HG02938 (cell line): Measurements from ENCODE around the gene MEOX1.
"Not testable (repeated sequence)": the region's sequence is repeated elsewhere in the genome, so short reads cannot be mapped to it uniquely, and the experiment has no call there.

Experiments
- ATAC-seq: cut with Tn5 transposase; IDR thresholded peaks from one replicate; pipeline ENCODE4 v1.9.1; 2021; ENCODE audit warnings: mild to moderate bottlenecking, moderate library complexity; ENCODE audit not compliant: unreplicated experiment

MEOX1 gene

DNA sequence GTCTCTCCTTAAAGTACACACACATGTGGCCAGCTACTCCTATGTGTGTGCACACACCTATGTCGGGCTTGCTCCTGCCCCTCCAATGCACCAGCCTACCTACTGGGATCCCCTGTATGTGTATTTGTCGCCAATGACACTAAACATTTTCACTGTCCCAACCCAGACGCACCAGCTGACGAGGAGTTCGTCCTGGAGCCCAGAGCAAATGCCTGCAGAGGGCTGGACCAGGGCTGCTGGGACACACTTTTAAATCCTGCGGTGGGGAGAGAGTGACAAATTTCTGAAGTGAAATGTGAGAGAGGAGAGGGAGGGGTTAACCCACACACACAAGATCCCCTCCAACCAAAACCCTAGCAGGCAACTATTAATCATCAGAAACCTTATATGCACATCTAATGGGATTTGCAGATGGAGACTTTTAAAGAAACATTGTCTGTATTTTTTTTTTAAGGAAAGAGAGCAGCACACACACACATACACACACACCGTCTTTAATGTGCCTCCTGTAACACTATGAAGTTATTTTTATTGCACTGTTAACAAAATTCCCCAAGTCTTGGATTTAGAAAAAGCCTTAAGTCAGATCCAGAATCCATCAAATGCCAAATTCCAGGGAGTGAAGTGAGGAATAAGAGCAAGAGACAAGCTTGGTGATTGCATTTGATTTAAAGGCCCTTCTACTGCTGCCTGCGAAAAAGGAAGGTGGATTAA lies at the start of gene MEOX1:
TSS of gene MEOX1 (minus strand) at position 224 of the 714 bp plus-strand sequence. CDS start 388 bp downstream, outside the sequence.
- ATAC-seq: no peak

DNA sequence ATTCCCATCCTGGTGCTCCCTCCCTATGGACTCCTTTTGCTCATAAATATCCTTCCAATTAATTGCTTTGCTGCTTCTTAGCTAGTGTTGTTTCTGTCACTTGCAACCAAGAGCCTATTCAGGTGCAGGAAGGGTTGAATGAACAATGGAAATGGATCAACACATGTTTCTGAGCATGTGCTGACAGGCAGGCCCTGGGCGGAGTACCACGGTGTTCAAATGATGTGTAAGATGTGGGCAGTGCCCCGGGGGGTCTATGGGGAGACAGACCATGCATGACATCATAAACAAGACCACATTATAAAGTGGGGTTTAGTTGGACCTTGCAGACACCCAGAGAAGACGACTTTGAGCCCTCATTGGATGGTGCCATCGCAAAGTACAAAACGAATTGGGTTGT lies 48.4 kb upstream of the MEOX1 start:
- ATAC-seq: no peak

DNA sequence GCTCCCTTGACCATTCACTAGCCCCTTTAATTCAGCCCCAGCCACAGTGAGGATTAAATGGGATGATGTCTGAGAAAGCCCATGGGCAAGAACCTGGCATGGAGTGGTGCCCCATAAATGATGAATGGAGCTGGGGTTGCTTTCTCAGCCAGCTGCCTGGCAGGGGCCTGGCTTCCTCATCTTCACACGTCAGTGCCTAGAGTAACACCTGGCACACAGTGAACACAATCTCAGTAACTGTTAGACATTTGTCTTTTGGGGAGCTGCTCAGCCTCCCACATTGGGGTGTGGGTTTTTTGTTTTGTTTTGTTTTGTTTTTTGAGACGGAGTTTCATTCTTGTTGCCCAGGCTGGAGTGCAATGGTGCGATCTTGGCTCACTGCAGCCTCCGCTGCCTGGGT lies 47.5 kb upstream of the MEOX1 start:
- no peak for ATAC-seq

DNA sequence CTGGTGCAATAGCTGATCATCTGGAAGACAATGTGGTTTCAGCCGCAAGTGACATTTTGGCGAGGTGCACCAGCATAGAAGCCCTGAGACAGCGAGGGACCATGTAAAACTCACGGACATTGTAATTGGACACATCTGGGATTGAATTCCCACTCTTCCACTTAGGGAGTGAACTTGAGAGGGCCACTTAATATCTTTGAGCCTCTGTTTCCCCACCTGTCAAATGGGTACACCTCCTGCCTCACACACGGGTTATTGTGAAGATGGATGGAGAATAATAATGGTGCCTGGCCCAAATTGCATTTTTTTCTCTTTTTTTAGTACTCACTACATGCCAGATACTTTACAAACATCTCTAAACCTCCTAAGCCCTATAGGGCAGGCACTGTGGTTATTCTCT lies 45.5 kb upstream of the MEOX1 start:
- no peak for ATAC-seq

DNA sequence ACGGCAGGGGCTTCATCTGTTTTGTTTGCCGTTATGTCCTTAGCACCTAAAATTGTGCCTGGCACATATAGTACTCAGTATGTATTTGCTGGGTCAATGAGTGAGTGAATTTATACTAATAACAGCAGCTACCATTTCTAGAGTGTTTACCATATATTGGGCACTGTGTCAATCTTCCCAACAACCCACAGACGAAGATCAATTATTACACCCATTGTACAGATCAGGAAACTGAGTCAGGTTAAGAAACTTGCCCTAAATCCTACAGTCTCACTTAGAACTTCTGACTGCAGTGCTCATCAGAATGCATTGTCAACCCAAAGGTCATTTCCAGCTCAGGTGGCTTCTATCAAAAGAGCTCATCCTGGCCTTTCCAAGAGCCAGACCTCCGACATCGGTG lies 44.5 kb upstream of the MEOX1 start:
- no peak for ATAC-seq

DNA sequence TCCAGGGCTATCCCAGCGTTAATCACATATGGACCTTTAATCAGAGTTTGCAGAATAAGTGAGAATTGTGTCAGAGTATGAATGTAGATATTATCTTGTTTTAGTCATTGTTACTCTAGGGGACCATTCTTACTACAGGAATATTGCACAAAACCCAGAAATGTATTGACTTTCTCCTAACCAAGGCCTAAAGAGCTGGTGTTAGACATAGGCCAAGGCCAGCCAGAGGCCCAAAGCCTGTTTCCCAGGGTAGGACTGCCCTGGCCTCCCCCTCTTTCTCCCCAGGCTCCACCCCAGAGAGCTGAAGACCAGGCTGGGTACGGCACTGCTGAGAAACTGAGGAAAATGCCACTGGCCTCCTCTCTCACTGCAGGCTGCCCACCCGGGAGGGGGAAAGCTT lies 41.9 kb upstream of the MEOX1 start:
- no peak for ATAC-seq

DNA sequence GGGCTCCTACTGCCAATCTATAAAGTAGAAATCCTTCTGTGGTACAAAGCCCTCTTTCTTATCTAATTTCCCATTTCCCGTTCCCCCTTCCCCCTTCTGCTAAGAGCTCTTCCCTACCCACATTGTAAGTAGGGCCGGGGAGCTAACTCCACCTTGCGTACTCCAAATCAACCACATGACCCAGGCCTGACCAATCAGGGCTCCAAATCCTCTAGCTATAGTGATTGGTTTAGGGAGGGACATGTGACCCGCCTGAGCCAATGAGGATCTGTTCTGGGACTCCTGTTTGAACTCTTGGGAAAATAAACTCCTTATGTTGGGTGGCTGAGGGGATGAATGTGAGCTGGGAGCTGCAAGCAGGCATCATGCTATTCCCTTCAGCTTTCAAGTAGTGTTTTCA lies 40.9 kb upstream of the MEOX1 start:
- ATAC-seq: no peak

DNA sequence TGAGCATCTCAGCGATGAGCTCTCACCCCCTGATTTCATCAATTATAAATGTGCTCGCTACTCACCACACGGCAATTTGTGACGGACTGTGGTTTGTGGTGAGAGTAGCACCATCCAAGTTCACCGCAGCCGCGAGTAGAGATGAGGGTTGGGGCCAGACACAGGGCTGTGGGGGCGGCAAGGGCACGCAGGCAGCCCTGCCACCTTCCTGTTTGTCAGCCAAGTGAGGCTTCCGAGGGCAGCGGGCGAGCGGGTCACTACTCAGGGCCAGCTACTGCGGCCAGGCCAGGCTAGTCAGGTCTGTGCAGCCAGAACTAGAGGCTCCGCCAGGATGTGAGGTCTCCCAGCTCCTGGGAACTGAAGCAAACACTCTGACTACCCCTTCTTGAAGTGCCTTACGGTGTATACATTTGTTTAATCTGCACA lies 39.6 kb upstream of the MEOX1 start:
- ATAC-seq: no peak

DNA sequence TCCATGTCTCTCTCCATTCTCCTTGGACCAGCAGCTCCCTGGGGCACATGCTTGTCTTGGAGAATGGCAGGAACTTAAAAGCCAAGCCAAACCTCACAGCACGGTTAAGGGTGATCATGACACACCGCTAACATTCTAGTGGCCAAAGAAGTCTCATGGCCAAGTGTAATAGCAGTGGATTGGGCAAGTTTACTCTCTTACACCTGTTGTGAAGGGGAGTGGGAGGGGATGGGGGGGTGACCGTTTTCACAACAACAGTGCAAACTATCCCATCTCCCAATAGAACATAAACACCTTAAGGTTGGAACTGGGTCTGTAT lies 37.7 kb upstream of the MEOX1 start:
- no peak for ATAC-seq

DNA sequence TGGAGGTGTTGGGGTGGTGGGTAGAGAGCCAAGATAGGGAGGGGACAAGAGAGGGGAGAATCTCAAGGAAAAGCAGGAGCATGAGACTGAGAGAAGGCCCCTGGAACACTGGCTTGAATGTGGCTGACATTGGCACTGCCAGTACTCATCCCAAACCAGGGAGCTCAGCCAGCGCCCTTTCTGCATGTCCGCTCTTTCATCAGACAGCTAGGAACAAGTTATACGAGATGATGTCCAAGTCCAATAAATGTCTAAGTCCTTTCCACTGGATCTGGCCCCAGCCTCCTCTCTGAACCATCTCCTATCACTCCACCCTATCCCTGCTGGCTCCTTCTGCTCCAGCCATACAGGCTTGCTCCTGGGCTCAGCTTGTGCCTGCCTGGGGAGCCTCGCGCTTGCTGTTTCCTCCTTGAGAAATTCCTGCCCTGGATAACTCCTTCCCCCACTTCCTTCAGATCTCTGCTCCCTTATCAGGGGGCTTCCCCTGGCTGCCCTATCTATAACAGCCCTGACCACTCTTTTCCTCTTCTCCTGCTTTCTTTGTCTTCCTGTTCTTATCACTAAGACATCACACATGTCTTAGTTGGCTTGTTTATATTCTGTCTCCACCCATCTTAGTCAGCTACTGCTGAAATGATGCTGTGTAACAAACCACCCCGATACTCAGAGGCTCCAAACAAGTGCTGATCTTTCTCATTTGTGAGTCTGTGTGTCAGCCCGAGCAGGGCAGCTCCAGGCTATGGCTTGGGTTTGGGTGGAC lies 37.1 kb upstream of the MEOX1 start:
- no peak for ATAC-seq

DNA sequence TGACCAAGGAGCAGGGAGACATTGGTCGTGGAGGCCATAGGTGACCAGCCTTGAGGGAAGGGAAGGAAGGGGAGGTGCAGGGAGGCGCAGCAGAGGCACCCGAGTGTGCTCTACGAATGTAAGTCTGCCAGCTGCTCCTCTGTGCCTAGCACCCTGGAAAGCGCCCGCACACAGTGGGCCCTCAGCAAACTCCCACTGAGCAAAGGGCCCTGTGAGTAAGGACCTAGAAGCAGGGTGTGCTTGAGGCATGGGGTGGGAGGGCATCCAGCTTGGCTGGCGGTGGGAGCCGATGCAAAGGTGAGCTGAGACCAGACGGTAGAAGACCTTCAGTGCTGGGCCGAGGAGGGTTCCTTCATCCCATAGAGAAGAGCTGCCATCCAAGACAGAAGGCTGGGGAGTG lies 36.2 kb upstream of the MEOX1 start:
- ATAC-seq: no peak

DNA sequence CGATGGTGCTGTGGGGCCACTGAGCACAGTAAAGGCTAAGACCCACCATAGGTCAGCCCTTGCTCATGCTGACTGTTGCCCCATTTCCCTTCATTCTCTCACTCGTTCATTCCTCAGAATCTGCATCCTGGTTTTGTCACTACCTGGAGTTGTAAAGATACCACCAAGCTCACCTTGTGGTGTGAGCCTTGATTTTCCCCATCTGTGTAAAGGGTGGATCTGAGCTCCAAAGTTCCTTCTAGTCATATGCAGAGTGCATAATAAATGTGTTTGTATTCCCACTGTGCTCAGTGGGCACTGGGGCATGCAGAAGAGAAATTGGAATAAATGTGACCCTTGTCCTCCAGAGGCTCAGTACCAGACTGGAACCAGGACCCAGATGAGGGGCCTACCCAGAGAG lies 35.2 kb upstream of the MEOX1 start:
- ATAC-seq: no peak

DNA sequence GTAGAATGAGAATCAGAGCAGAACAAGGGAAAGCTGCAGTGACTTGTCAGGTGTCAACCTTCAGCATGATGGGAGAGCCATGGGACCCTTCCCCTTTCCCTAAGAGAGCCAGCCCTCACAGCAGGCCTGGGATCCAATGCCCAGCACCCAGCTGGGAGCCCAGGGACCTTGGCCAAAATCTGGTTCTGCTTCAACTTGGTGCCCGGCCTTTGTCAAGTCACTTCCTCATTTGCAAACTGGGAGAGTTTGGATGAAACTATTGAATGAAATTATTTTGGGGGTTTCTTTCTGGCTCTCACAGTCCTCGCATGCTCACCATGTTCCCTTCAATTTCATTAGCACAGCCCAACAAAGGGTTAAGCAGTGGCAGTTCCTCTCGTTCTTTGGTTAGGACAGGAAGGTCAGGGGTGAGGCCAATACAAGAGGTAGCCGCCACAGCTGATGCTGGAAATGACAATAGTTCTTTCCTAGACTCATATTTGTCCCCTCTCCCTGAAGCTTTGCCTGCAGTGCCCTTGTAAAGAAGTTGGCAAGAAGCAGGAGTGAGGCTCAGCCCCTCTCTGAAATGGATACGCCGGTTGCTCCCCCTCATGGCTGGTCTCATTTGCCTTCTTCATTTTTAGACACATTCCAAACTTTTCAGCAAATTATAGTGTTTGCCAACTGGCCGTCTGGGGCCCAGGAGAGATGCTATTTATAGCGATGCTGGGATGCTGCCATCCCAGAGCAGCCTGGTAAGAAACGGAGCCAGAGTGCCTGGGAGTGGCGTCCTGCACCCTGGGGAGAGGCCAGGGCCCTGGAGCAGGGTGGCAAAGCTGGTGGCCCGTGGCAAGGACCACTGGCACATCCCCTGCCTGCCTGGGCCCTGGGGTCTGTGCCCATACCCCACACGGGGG lies 34.5 kb upstream of the MEOX1 start:
- no peak for ATAC-seq

DNA sequence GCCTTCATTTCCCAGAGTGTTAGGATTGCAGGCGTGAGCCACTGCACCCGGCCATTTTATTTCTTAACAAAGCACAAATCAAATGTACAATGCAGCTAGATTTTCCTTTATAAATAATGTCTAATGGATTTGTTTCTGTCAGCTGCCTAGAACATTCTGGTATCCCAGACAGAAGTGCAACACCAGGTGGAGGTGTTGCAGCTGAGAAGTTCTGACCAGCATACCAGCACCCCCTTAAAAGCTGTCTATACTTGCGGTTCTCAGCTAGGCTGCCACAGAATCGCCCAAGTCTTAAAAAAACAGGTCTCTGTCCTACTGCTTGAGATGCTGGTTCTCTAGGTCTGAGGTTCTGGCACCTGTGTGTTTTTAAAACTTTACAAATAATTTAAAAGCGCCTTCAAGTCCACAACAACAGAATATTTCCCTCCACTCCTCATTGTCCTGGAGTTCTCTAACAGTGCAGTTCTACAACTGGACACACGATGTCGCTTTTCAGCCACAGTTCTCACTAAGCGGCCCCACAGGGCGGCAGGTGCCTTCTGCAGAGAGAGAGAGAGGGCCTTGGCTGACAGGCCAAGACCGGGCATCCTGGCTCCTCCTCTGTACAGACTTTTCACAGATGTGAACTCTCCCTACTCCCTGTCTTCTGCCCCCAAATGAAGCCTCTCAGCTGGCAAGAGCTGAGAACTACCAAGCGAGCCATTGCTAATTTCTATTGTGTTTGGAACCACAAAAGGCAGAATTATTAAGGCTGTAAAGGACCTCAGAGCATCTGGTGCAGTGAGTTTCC lies 32.6 kb upstream of the MEOX1 start:
- no peak for ATAC-seq

DNA sequence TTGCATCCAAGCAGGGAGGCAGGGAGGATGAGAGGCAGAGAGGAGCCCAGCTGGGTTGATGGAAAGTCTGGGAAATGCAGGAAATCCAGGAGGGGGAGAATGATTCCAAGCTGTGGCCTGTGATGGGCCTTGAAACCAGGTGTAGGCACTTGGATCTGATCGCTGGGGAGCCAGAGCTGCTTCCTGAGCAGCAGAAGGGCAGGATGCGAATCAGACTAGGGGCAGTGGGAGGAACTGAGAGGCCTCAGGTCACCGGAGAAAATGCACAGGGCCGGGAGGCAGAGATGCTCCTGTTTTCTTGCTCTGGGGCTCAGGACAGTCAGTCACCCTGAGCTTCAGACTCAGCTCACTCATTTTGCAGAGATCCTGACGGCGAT lies 29.6 kb upstream of the MEOX1 start:
- ATAC-seq: no peak

DNA sequence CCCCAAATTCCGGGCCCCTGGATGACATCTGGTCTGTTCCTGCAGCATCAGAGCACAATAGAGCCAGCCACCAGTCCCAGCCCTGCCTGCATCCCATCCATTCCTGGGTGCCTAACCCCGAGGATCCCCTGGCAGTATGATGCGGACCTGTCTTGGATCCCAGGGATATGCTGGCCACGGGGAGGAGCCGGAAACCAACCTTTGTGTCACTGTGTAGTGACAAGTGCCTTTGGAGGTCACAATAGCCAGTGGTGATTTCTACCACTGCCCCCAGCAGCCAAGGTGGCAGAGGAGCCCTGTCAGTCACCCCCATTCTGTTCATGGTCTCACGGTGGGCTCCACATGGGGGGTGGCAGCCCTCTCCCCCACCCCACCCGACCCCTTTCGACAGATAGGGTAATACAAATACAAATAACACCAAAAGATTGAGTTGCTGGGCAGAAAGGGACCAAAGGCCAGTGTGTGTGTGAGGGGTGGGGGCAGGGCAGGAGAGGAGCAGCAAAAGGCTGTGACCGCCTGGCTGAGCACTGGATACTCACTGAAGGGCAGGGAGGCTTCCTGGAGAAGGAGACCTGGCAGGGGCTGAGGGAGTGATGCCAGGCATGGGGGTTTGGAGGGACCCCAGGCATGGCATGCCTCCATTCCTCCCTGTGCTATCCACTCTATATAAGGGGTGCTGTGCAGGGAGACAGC lies 29.0 kb upstream of the MEOX1 start:
- ATAC-seq: no peak

DNA sequence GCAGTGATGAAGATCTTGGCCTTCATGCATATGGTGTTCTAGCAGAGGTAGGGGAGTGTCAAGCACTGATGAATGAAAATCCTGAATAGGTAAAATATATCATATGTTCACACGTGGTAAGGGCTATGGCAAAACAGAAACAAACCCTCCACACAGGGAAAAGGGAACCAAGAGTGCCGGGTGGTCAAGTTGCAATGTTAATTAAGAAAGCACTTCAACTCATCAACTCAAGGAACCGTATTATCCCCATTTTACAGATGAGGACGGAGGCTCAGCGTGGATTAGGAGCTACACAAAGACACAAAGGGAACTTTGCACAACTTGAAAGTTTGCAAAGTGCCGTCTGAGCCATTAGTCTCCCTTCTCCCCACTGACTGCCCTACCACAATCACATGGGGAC lies 28.1 kb upstream of the MEOX1 start:
- ATAC-seq: no peak

DNA sequence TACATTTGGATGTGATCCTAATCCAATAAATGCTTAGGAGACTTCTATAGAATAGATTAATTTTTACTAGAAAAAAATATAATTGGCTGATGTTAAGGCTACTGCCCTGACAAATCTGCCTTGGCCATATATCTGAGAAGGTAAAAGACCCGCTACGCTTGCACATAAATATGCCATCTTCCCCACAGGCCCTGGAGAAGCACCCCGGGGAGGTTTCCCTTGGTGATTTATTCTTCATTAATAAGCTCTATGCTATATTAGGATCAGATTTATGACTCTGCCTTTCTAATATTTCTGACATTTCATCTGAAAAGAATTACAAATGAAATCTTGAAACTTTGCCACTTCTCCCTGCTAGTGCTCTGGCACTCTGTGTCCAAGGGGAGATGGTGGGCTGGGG lies 27.4 kb upstream of the MEOX1 start:
- no peak for ATAC-seq

DNA sequence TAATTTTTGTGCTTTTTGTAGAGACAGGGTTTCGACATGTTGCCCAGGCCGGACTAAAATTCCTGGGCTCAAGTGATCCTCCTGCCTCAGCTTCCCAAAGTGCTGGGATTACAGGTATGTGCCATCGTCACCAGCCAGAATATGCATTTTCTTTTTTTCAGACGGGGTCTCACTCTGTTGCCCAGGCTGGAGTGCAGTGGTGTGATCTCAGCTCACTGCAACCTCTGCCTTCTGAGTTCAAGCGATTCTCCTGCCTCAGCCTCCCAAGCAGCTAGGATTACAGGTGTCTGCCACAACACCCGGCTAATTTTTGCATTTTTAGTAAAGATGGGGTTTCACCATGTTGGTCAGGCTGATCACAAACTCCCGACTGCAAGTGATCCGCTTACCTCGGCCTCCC lies 25.2 kb upstream of the MEOX1 start:
- not testable (repeated sequence) for ATAC-seq

DNA sequence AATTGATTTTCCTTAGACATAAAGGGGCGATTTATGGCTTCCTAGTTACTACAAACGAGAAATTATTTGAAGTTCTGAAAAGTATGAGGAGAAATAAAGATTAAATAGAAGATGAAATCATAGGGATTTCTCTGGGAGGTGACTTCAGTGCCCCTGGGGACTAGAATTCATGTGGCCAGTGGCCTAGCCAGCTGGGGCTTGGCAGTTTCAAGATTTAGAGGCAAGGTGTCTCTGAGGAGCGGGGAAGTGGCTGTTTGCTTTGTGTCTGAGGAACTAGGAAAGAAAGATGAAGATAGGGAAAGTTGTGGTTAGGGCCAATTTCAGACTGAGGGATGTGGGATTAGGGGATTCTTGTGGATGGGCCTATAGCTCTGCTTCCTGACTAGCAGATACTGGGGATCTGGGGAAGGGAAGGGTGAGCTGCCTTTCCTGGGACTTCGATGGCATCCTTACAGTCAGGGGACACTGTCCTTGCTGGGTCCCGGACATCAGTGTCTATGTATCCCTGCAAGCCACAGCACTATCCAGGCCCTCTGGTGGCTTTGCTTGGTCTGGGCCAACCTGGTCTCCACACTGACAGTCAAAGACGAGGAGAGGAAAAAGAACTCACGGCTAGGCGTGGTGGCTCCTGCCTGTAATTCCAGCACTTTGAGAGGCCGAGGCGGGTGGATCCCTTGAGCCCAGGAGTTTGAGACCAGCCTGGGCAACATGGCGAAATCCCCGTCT lies 22.4 kb upstream of the MEOX1 start:
- no peak for ATAC-seq
